ENCODE data around the gene SEMA4A. TPM values are rescaled to one million over a fixed set of nuclear protein-coding genes. Genes with fewer than 3 reads are reported as not detected.

Gene SEMA4A
- total RNA-seq, 3 donors from 2014 or later: 2.1 to 7.6 (median 5.5) TPM

GRCh38 chr1:156154317-156154749, 948 bp downstream of the SEMA4A start:
- H3K9me3 ChIP-seq: no peaks in the 10 kb centered on the region
- H3K4me1 ChIP-seq (ENCODE audit: low read depth): no peaks in the 10 kb centered on the region
- no peaks in the 10 kb centered on the region for H3K36me3 ChIP-seq (ENCODE audit: low read depth)
- DNase-seq (peak in 2 of 3 donors; percentile 25 to 74), ATAC-seq (peak; percentile 56)
- H3K4me3 ChIP-seq: no peak overlapping the region
- no peak for TF ChIP-seq CTCF (IDR thresholded peaks at IDR 0.05)
- intact Hi-C loops (cut with DNase I, micrococcal nuclease): no loop called here

- no peak for TF ChIP-seq CTCF (IDR thresholded peaks at IDR 0.05)
- Histone ChIP-seq H3K4me1 (ENCODE audit: low read depth) (no peaks in the 10 kb centered on the region), H3K9me3 (no peaks in the 10 kb centered on the region), H3K36me3 (ENCODE audit: low read depth) (no peaks in the 10 kb centered on the region), H3K4me3 (no peak overlapping the region)
- intact Hi-C loops (cut with DNase I, micrococcal nuclease): no loop called here
- DNase-seq (no peak), ATAC-seq (no peak)
Observed at GRCh38 chr1:156155756-156156510, 2.5 kb downstream of the SEMA4A start.

GRCh38 chr1:156157506-156157905, 4.1 kb downstream of the SEMA4A start:
- no peaks in the 10 kb centered on the region for H3K4me1 ChIP-seq (ENCODE audit: low read depth)
- DNase-seq: no peak
- ATAC-seq: no peak
- H3K36me3 ChIP-seq (ENCODE audit: low read depth): no peaks in the 10 kb centered on the region
- intact Hi-C loops (cut with DNase I, micrococcal nuclease): no loop called here
- H3K9me3 ChIP-seq: no peaks in the 10 kb centered on the region
- H3K4me3 ChIP-seq: no peak overlapping the region
- TF ChIP-seq CTCF (IDR thresholded peaks at IDR 0.05): no peak

GRCh38 chr1:156157966-156158365, 4.6 kb downstream of the SEMA4A start:
- Histone ChIP-seq H3K36me3 (ENCODE audit: low read depth) (no peaks in the 10 kb centered on the region), H3K4me1 (ENCODE audit: low read depth) (no peaks in the 10 kb centered on the region), H3K9me3 (no peaks in the 10 kb centered on the region), H3K4me3 (no peak overlapping the region)
- ATAC-seq (no peak), DNase-seq (peak in 1 of 3 donors; percentile 15)
- TF ChIP-seq CTCF (IDR thresholded peaks at IDR 0.05): no peak
- intact Hi-C loops (cut with DNase I, micrococcal nuclease): no loop called here

- no peaks in the 10 kb centered on the region for H3K9me3 ChIP-seq
- no peak overlapping the region for H3K4me3 ChIP-seq
- intact Hi-C loops (cut with DNase I, micrococcal nuclease): no loop called here
- DNase-seq (peak in 1 of 3 donors; percentile 44), ATAC-seq (no peak)
- no peak for TF ChIP-seq CTCF (IDR thresholded peaks at IDR 0.05)
- H3K4me1 ChIP-seq (ENCODE audit: low read depth): no peaks in the 10 kb centered on the region
- H3K36me3 ChIP-seq (ENCODE audit: low read depth): no peaks in the 10 kb centered on the region
Observed at GRCh38 chr1:156160000-156160742, 6.8 kb downstream of the SEMA4A start.
